ENCODE results near the gene RHOU.
"Not testable (repeated sequence)": the region's sequence is repeated elsewhere in the genome, so short reads cannot be mapped to it uniquely, and the experiment has no call there.

The RHOU gene

GRCh38 chr1:228734881-228735801 is at the start of gene RHOU:
Gene RHOU, plus strand, starts transcription at chr1:228735479. Its CDS starts 264 bp downstream, at chr1:228735743.
- DNase-seq (ENCODE audit: low read depth), result peak; percentile 23

- DNase-seq (ENCODE audit: low read depth), result no peak
Observed at GRCh38 chr1:228687587-228687986, 47.7 kb upstream of the RHOU start.

GRCh38 chr1:228689255-228689654 is 46.0 kb upstream of the RHOU start:
- DNase-seq (ENCODE audit: low read depth), result no peak

GRCh38 chr1:228691211-228691610 is 44.1 kb upstream of the RHOU start:
- no peak for DNase-seq (ENCODE audit: low read depth)

- DNase-seq (ENCODE audit: low read depth), result no peak
Observed at GRCh38 chr1:228691926-228692325, 43.4 kb upstream of the RHOU start.

GRCh38 chr1:228694447-228694846 is 40.8 kb upstream of the RHOU start:
- DNase-seq (ENCODE audit: low read depth), result not testable (repeated sequence)

GRCh38 chr1:228695015-228695955 is 40.0 kb upstream of the RHOU start:
- DNase-seq (ENCODE audit: low read depth), result no peak

GRCh38 chr1:228697207-228698016 is 37.9 kb upstream of the RHOU start:
- DNase-seq (ENCODE audit: low read depth), result no peak

GRCh38 chr1:228698017-228698329 is 37.3 kb upstream of the RHOU start:
- DNase-seq (ENCODE audit: low read depth), result no peak

GRCh38 chr1:228702433-228702832 is 32.8 kb upstream of the RHOU start:
- no peak for DNase-seq (ENCODE audit: low read depth)

- DNase-seq (ENCODE audit: low read depth), result no peak
Observed at GRCh38 chr1:228706305-228706704, 29.0 kb upstream of the RHOU start.

- no peak for DNase-seq (ENCODE audit: low read depth)
Observed at GRCh38 chr1:228717081-228717480, 18.2 kb upstream of the RHOU start.

- DNase-seq (ENCODE audit: low read depth), result no peak
Observed at GRCh38 chr1:228721407-228721806, 13.9 kb upstream of the RHOU start.

- no peak for DNase-seq (ENCODE audit: low read depth)
Observed at GRCh38 chr1:228723287-228723686, 12.0 kb upstream of the RHOU start.

GRCh38 chr1:228723921-228724320 is 11.4 kb upstream of the RHOU start:
- no peak for DNase-seq (ENCODE audit: low read depth)

GRCh38 chr1:228725178-228725577 is 10.1 kb upstream of the RHOU start:
- no peak for DNase-seq (ENCODE audit: low read depth)

- DNase-seq (ENCODE audit: low read depth), result no peak
Observed at GRCh38 chr1:228727681-228728171, 7.6 kb upstream of the RHOU start.

GRCh38 chr1:228732426-228732825 is 2.9 kb upstream of the RHOU start:
- DNase-seq (ENCODE audit: low read depth), result no peak

- no peak for DNase-seq (ENCODE audit: low read depth)
Observed at GRCh38 chr1:228733576-228733975, 1.7 kb upstream of the RHOU start.

- DNase-seq (ENCODE audit: low read depth), result no peak
Observed at GRCh38 chr1:228735871-228736586, 750 bp downstream of the RHOU start.

- no peak for DNase-seq (ENCODE audit: low read depth)
Observed at GRCh38 chr1:228736844-228737445, 1.7 kb downstream of the RHOU start.

Data from stimulated activated CD8-positive, alpha-beta memory T cell treated with anti-CD3 and anti-CD28 coated beads, Interleukin-7, amount 100 ng/mL, for 24 hours (primary cell).